PFSK-1 (cell line): ENCODE measurements around the gene ARL3.

Experiments used
- FOXP2 ChIP-seq: optimal IDR thresholded peaks from 2 replicates; pipeline ENCODE3; 2011; ENCODE audit warnings: borderline replicate concordance, control low read depth, inconsistent platforms; ENCODE audit not compliant: insufficient read depth; ENCODE audit errors: extremely low read length, extremely low read depth
- POLR2AphosphoS5 ChIP-seq: IDR thresholded peaks from 2 replicates; pipeline ENCODE4 v1.6.1; 2012; ENCODE audit warnings: low read depth, mild to moderate bottlenecking, control low read depth, low read length, moderate library complexity
- REST ChIP-seq, 2 experiments: IDR thresholded peaks; 2 replicates each; pipeline versions ENCODE4 v1.6.1 to v1.8.0; 2011 to 2012; ENCODE audit warnings: low read depth in 2 of 2, low read length in 2 of 2, control low read depth in 1 of 2, inconsistent platforms in 1 of 2, mild to moderate bottlenecking in 1 of 2, moderate library complexity in 1 of 2; ENCODE audit not compliant: insufficient read depth in 1 of 2
- SIN3A ChIP-seq: IDR thresholded peaks from 2 replicates; pipeline ENCODE4 v1.6.1; 2012; ENCODE audit warnings: mild to moderate bottlenecking, low read length, moderate library complexity, borderline replicate concordance; ENCODE audit not compliant: insufficient read depth
- TAF1 ChIP-seq: IDR thresholded peaks from 2 replicates; pipeline ENCODE4 v1.6.1; 2012; ENCODE audit warnings: low read length, control low read depth, borderline replicate concordance; ENCODE audit not compliant: insufficient read depth

The ARL3 gene

GRCh38 chr10:102732661-102733060, 18.5 kb upstream of the ARL3 start:
- TF ChIP-seq TAF1: no peak
- TF ChIP-seq SIN3A: no peak
- no peak for TF ChIP-seq REST (IDR thresholded peaks at IDR 0.05; ENCODE audit: insufficient read depth in 1 of 2, low read depth in 2 of 2, low read length in 2 of 2)
- no peak for TF ChIP-seq POLR2AphosphoS5
- no peak for TF ChIP-seq FOXP2

GRCh38 chr10:102731222-102731800, 17.1 kb upstream of the ARL3 start:
- TF ChIP-seq SIN3A (no peak), REST (IDR thresholded peaks at IDR 0.05; ENCODE audit: insufficient read depth in 1 of 2, low read depth in 2 of 2, low read length in 2 of 2) (no peak), FOXP2 (no peak), POLR2AphosphoS5 (no peak), TAF1 (no peak)

GRCh38 chr10:102729029-102730026, 15.1 kb upstream of the ARL3 start:
- TF ChIP-seq FOXP2 (peak; percentile 45), POLR2AphosphoS5 (no peak), SIN3A (no peak), TAF1 (no peak), REST (IDR thresholded peaks at IDR 0.05; ENCODE audit: insufficient read depth in 1 of 2, low read depth in 2 of 2, low read length in 2 of 2) (0 out of 4 replicates have a peak, but pooled peaks of 1 of the 2 experiments have one; percentile 16)

GRCh38 chr10:102727037-102727818, 13.0 kb upstream of the ARL3 start:
- TF ChIP-seq FOXP2: no peak

GRCh38 chr10:102726274-102726673, 12.1 kb upstream of the ARL3 start:
- TF ChIP-seq TAF1 (no peak), REST (IDR thresholded peaks at IDR 0.05; ENCODE audit: insufficient read depth in 1 of 2, low read depth in 2 of 2, low read length in 2 of 2) (no peak)
